Hematopoietic multipotent progenitor cell treated with erythropoietin and hydrocortisone succinate and interleukin-3 and kit ligand, for 6 days (in vitro differentiated cells): Measurements from ENCODE around the gene ATL1.
"Not testable (repeated sequence)": the region's sequence is repeated elsewhere in the genome, so short reads cannot be mapped to it uniquely, and the experiment has no call there.

Experiments
- DNase-seq: peaks from one replicate; pipeline ENCODE4 v3.0.0-alpha.2; 2015

ATL1 gene

GRCh38 chr14:50664579-50664978 is 104.6 kb downstream of the ATL1 start:
- not testable (repeated sequence) for DNase-seq

- peak; percentile 36 for DNase-seq
Observed at GRCh38 chr14:50665300-50665699, 105.4 kb downstream of the ATL1 start.

GRCh38 chr14:50666772-50667683 is 107.1 kb downstream of the ATL1 start:
- peak; percentile 53 for DNase-seq

GRCh38 chr14:50667684-50667995 is 107.7 kb downstream of the ATL1 start:
- DNase-seq, result peak; percentile 26

- peak; percentile 76 for DNase-seq
Observed at GRCh38 chr14:50667996-50668825, 108.3 kb downstream of the ATL1 start, which contains the start of gene SAV1. Gene SAV1, minus strand, starts transcription at chr14:50668306. Its CDS starts 339 bp downstream, at chr14:50667967.

GRCh38 chr14:50668826-50669143 is 108.8 kb downstream of the ATL1 start:
- DNase-seq, result no peak

- DNase-seq, result no peak
Observed at GRCh38 chr14:50669441-50669986, 109.6 kb downstream of the ATL1 start.

GRCh38 chr14:50670196-50670865 is 110.4 kb downstream of the ATL1 start:
- DNase-seq, result no peak

- DNase-seq, result no peak
Observed at GRCh38 chr14:50670866-50671256, 110.9 kb downstream of the ATL1 start.

- no peak for DNase-seq
Observed at GRCh38 chr14:50675597-50675996, 115.7 kb downstream of the ATL1 start.

GRCh38 chr14:50676814-50677516 is 117.0 kb downstream of the ATL1 start:
- no peak for DNase-seq

- peak; percentile 17 for DNase-seq
Observed at GRCh38 chr14:50677527-50678063, 117.7 kb downstream of the ATL1 start.

GRCh38 chr14:50678163-50678562 is 118.2 kb downstream of the ATL1 start:
- DNase-seq, result no peak

- no peak for DNase-seq
Observed at GRCh38 chr14:50679674-50680073, 119.7 kb downstream of the ATL1 start.
